ENCODE data around the gene MINK1. TPM values are rescaled to one million over a fixed set of nuclear protein-coding genes. Genes with fewer than 3 reads are reported as not detected.
"Not testable (repeated sequence)": the region's sequence is repeated elsewhere in the genome, so short reads cannot be mapped to it uniquely, and the experiment has no call there.

Gene MINK1
- polyA plus RNA-seq, 4 donors: 49.3 to 75.6 (median 59.3) TPM

- not testable (repeated sequence) for DNase-seq (ENCODE audit: low read depth in 4 of 4, low spot score in 3 of 4)
These were observed 34.4 kb downstream of the MINK1 start for GRCh38 chr17:4867535-4867934.

GRCh38 chr17:4869058-4869998 lies 36.2 kb downstream of the MINK1 start:
- DNase-seq (ENCODE audit: low read depth in 4 of 4, low spot score in 3 of 4): not testable (repeated sequence)

- no peak for DNase-seq (ENCODE audit: low read depth in 4 of 4, low spot score in 3 of 4)
These were observed 37.7 kb downstream of the MINK1 start for GRCh38 chr17:4870855-4871254.

GRCh38 chr17:4872786-4873185 lies 39.6 kb downstream of the MINK1 start:
- DNase-seq (ENCODE audit: low read depth in 4 of 4, low spot score in 3 of 4): no peak

- no peak for DNase-seq (ENCODE audit: low read depth in 4 of 4, low spot score in 3 of 4)
These were observed 43.9 kb downstream of the MINK1 start for GRCh38 chr17:4877089-4877488.

- DNase-seq (ENCODE audit: low read depth in 4 of 4, low spot score in 3 of 4): no peak
These were observed 46.5 kb downstream of the MINK1 start for GRCh38 chr17:4879601-4880000.

GRCh38 chr17:4880857-4881256 lies 47.7 kb downstream of the MINK1 start:
- DNase-seq (ENCODE audit: low read depth in 4 of 4, low spot score in 3 of 4): no peak

- DNase-seq (ENCODE audit: low read depth in 4 of 4, low spot score in 3 of 4): no peak
These were observed 48.8 kb downstream of the MINK1 start for GRCh38 chr17:4881761-4882555.

- no peak for DNase-seq (ENCODE audit: low read depth in 4 of 4, low spot score in 3 of 4)
These were observed 51.3 kb downstream of the MINK1 start for GRCh38 chr17:4884489-4884888.

- DNase-seq (ENCODE audit: low read depth in 4 of 4, low spot score in 3 of 4): no peak
These were observed 53.7 kb downstream of the MINK1 start for GRCh38 chr17:4886830-4887229.

GRCh38 chr17:4887581-4887980 lies 54.4 kb downstream of the MINK1 start:
- DNase-seq (ENCODE audit: low read depth in 4 of 4, low spot score in 3 of 4): no peak

- no peak for DNase-seq (ENCODE audit: low read depth in 4 of 4, low spot score in 3 of 4)
These were observed 58.6 kb downstream of the MINK1 start for GRCh38 chr17:4891411-4892410.

- no peak for DNase-seq (ENCODE audit: low read depth in 4 of 4, low spot score in 3 of 4)
These were observed 59.5 kb downstream of the MINK1 start for GRCh38 chr17:4892499-4893221.

GRCh38 chr17:4893272-4893671 lies 60.1 kb downstream of the MINK1 start:
- DNase-seq (ENCODE audit: low read depth in 4 of 4, low spot score in 3 of 4): no peak

GRCh38 chr17:4893721-4894560 lies 60.8 kb downstream of the MINK1 start:
- no peak for DNase-seq (ENCODE audit: low read depth in 4 of 4, low spot score in 3 of 4)

- no peak for DNase-seq (ENCODE audit: low read depth in 4 of 4, low spot score in 3 of 4)
These were observed 62.0 kb downstream of the MINK1 start for GRCh38 chr17:4895121-4895520.

GRCh38 chr17:4895657-4896331 lies 62.7 kb downstream of the MINK1 start:
- no peak for DNase-seq (ENCODE audit: low read depth in 4 of 4, low spot score in 3 of 4)
